ENCODE measurements around the gene GSN.

- TF ChIP-seq EZH2 (IDR thresholded peaks at IDR 0.05; ENCODE audit: borderline replicate concordance, low read depth, low read length, poor library complexity, severe bottlenecking) (no peak), CTCF (conservative IDR thresholded peaks at IDR 0.05; ENCODE audit: low read depth, low read length) (no peak)
Measured at GRCh38 chr9:121316378-121316777, 48.4 kb downstream of the GSN start.

Data from A673 (cell line).